ENCODE results near the gene CSF2RB. TPM values are rescaled to one million over a fixed set of nuclear protein-coding genes. Genes with fewer than 3 reads are reported as not detected.
A peak's percentile ranks its signal among the peaks of the same experiment; 100 is the strongest.

Gene CSF2RB
- total and polyA plus RNA-seq, 12 donors = 0.55 to 12.4 (median 4.4) TPM

DNA sequence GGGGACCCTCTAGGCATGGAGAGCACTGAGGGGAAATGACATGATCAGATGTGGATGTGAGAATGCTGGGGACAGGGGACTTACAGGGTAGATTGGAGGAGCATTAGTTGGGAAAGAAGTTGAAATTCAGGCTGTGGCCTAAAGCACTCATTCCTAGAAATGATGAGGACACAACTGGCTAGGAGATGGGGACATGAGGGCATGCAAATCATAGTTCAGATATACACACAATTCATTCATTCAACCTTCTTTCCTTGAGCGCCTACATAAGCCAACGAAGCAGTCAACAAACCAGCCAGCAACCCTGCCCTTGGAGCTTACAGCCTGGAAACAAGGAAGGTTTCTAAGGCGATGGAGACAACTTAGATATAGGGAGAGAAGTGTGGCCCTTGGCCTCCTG lies 14.2 kb downstream of the CSF2RB start:
- H3K27me3 ChIP-seq = no peaks in the 10 kb centered on the region

DNA sequence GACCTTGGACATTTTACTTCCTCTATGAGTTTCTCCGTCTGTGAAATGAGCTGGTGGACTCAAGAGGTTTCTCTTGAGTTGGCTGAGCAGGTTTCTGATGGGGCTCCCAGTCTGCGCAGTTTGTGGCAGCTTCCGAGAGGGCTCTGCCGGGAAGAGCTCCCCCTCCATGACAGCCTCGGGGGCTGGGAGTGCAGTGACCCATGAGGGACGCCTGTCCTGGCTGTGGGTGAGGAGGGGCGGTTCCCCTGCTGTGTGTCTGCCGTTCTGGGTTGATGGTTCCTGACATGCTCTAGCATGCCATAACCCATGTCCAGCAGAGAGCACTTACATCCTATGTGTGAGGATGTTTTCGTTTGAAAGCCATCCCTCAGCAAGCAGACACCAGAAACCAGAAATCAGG lies 14.8 kb downstream of the CSF2RB start:
- no peaks in the 10 kb centered on the region for H3K4me1 ChIP-seq (replicated peaks in 1 of 2)
- 76 to 88% (median 80%) methylated on average over 2 to 9 of the region's 9 CpGs for WGBS, 4 donors
- no peaks in the 10 kb centered on the region for H3K27me3 ChIP-seq
- intact Hi-C loops (cut with DNase I) = no loop called here
- H3K9me3 ChIP-seq (replicated peaks in 1 of 3) = no peaks in the 10 kb centered on the region
- no peak overlapping the region for H3K4me3 ChIP-seq
- H3K36me3 ChIP-seq (replicated peaks in 1 of 2) = no peaks in the 10 kb centered on the region
- TF ChIP-seq POLR2A (IDR thresholded peaks at IDR 0.05) = no peak
- TF ChIP-seq, protein P1, sequence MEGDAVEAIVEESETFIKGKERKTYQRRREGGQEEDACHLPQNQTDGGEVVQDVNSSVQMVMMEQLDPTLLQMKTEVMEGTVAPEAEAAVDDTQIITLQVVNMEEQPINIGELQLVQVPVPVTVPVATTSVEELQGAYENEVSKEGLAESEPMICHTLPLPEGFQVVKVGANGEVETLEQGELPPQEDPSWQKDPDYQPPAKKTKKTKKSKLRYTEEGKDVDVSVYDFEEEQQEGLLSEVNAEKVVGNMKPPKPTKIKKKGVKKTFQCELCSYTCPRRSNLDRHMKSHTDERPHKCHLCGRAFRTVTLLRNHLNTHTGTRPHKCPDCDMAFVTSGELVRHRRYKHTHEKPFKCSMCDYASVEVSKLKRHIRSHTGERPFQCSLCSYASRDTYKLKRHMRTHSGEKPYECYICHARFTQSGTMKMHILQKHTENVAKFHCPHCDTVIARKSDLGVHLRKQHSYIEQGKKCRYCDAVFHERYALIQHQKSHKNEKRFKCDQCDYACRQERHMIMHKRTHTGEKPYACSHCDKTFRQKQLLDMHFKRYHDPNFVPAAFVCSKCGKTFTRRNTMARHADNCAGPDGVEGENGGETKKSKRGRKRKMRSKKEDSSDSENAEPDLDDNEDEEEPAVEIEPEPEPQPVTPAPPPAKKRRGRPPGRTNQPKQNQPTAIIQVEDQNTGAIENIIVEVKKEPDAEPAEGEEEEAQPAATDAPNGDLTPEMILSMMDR (IDR thresholded peaks at IDR 0.05) = no peak
- peak in 1 of 7 donors; percentile 15 for DNase-seq
- H3K27ac ChIP-seq = no peak overlapping the region

More for the DNA sequence above, 14.2 kb downstream of the CSF2RB start:
- intact Hi-C loops (cut with DNase I) = no loop called here
- Histone ChIP-seq H3K4me1 (replicated peaks in 1 of 2) (no peaks in the 10 kb centered on the region), H3K27ac (no peak overlapping the region), H3K4me3 (no peak overlapping the region), H3K9me3 (replicated peaks in 1 of 3) (no peaks in the 10 kb centered on the region), H3K36me3 (replicated peaks in 1 of 2) (no peaks in the 10 kb centered on the region)
- WGBS, 4 donors = 65 to 95% (median 84%) methylated on average over 3 of the region's 3 CpGs
- TF ChIP-seq POLR2A (IDR thresholded peaks at IDR 0.05) = no peak
- TF ChIP-seq, protein P1 (IDR thresholded peaks at IDR 0.05) = no peak
- DNase-seq = no peak

DNA sequence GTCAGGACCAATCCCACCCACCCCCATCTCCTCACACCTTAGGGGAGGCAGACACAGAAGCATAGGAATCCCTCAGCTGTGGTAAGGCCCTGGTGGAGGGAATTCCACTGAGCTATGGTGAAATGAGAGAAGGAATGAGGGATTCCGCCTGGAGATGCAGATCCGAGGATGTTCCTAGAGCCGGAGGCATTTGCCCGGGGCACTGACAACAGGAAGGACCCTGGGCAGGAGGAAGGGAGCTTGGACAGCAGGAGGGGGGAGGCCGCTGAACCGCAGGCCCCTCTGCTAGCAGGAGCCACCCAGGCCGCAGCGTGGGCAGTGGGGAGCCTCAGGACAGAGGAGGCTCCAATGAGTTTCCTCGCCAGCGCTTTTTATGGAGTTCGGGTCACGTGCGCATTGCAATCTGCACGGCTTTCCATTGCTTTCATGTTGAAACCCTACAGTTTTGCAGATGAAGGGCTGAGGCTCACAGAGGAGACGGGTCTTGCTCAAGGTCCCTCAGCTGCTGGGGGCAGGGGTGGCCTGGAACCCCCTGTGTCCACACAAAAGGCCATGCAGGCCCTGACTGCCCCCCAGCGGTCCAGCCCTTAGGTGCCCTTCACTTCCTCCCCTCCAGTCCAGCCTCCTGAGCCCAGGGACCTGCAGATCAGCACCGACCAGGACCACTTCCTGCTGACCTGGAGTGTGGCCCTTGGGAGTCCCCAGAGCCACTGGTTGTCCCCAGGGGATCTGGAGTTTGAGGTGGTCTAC lies 15.5 kb downstream of the CSF2RB start:
- intact Hi-C loops (cut with DNase I) = no loop called here
- peak in 1 of 7 donors; percentile 5 for DNase-seq
- 77 to 87% (median 84%) methylated on average over 13 to 17 of the region's 17 CpGs for WGBS, 4 donors
- no peaks in the 10 kb centered on the region for H3K4me1 ChIP-seq (replicated peaks in 1 of 2)
- H3K4me3 ChIP-seq = no peak overlapping the region
- H3K27ac ChIP-seq = no peak overlapping the region
- H3K27me3 ChIP-seq = no peaks in the 10 kb centered on the region
- TF ChIP-seq POLR2A (IDR thresholded peaks at IDR 0.05) = no peak
- TF ChIP-seq, protein P1 (IDR thresholded peaks at IDR 0.05) = no peak
- no peaks in the 10 kb centered on the region for H3K36me3 ChIP-seq (replicated peaks in 1 of 2)
- H3K9me3 ChIP-seq (replicated peaks in 1 of 3) = no peaks in the 10 kb centered on the region

DNA sequence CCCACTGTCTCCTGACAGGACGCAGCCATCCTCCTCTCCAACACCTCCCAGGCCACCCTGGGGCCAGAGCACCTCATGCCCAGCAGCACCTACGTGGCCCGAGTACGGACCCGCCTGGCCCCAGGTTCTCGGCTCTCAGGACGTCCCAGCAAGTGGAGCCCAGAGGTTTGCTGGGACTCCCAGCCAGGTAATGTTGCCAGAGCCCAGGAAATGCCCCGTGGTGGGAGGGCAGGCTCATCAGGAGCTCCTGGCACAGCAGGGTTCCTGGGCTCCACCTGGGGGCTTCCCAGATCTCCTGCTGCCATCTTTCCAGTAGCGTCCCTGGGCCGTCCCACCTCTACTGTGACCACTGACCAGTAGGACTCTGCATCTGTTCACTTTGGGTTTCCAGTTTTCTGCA lies 16.2 kb downstream of the CSF2RB start:
- Histone ChIP-seq H3K27ac (no peak overlapping the region), H3K27me3 (no peaks in the 10 kb centered on the region), H3K4me1 (replicated peaks in 1 of 2) (no peaks in the 10 kb centered on the region), H3K4me3 (no peak overlapping the region), H3K36me3 (replicated peaks in 1 of 2) (no peaks in the 10 kb centered on the region), H3K9me3 (replicated peaks in 1 of 3) (no peaks in the 10 kb centered on the region)
- intact Hi-C loops (cut with DNase I) = no loop called here
- DNase-seq = peak in 1 of 7 donors; percentile 28
- 88 to 100% (median 92%) methylated on average over 2 to 10 of the region's 10 CpGs for WGBS, 4 donors
- no peak for TF ChIP-seq POLR2A (IDR thresholded peaks at IDR 0.05)
- TF ChIP-seq, protein P1 (IDR thresholded peaks at IDR 0.05) = no peak
